Liver (tissue), 9 donors: ENCODE data around the gene KRT14. TPM values are rescaled to one million over a fixed set of nuclear protein-coding genes. Genes with fewer than 3 reads are reported as not detected.

Source experiments
- DNase-seq: peaks from one replicate; pipeline ENCODE4 v3.0.0-alpha.2; 2017; ENCODE audit warnings: low spot score
- H3K27ac ChIP-seq, 2 donors: one replicate each; pipeline ENCODE4 v1.7.0; 2013; ENCODE audit warnings: inconsistent platforms in 2 of 2, low read length in 2 of 2, control low read depth in 1 of 2, low read depth in 1 of 2, mild to moderate bottlenecking in 1 of 2
- H3K27me3 ChIP-seq, 4 donors: one replicate each; pipeline versions ENCODE4 v1.6.1 to v1.7.0; 2013; ENCODE audit warnings: low read length in 3 of 4, inconsistent platforms in 1 of 4, mild to moderate bottlenecking in 1 of 4, moderate library complexity in 1 of 4; ENCODE audit not compliant: control insufficient read depth in 4 of 4, insufficient read depth in 4 of 4
- H3K36me3 ChIP-seq, 4 donors: one replicate each; pipeline versions ENCODE4 v1.6.1 to v1.7.0; 2013; ENCODE audit warnings: low read length in 3 of 4, mild to moderate bottlenecking in 3 of 4, low read depth in 1 of 4, moderate library complexity in 1 of 4; ENCODE audit not compliant: control insufficient read depth in 4 of 4, insufficient read depth in 3 of 4
- H3K4me1 ChIP-seq, 4 donors: one replicate each; pipeline versions ENCODE4 v1.6.1 to v1.7.0; 2013; ENCODE audit warnings: low read length in 3 of 4, mild to moderate bottlenecking in 3 of 4, moderate library complexity in 1 of 4; ENCODE audit not compliant: control insufficient read depth in 4 of 4, insufficient read depth in 4 of 4
- H3K4me3 ChIP-seq, 3 donors: one replicate each; pipeline versions ENCODE4 v1.6.1 to v1.7.0; 2013; ENCODE audit warnings: low read length in 3 of 3, control low read depth in 1 of 3, low read depth in 1 of 3, mild to moderate bottlenecking in 1 of 3
- H3K9ac ChIP-seq, 2 donors: one replicate each; pipeline ENCODE4 v1.7.0; 2013; ENCODE audit warnings: low read length in 2 of 2, mild to moderate bottlenecking in 2 of 2, moderate library complexity in 2 of 2, control low read depth in 1 of 2, low read depth in 1 of 2
- H3K9me3 ChIP-seq, 4 donors: one replicate each; pipeline versions ENCODE4 v1.6.1 to v1.7.0; 2013; ENCODE audit warnings: low read length in 3 of 4; ENCODE audit not compliant: control insufficient read depth in 4 of 4
- EGR1 ChIP-seq, 2 donors: IDR thresholded peaks; 2 replicates each; pipeline ENCODE4 v1.6.1; 2016 to 2018; ENCODE audit warnings: antibody characterized with exemption in 2 of 2, low read depth in 2 of 2
- FOXA1 ChIP-seq: IDR thresholded peaks from 2 replicates; pipeline ENCODE4 v1.6.1; 2016; ENCODE audit warnings: antibody characterized with exemption
- GABPA ChIP-seq, 2 donors: IDR thresholded peaks in 1 of 2; conservative IDR thresholded peaks in 1 of 2; 2 replicates each; pipeline ENCODE4 v1.6.1; 2016; ENCODE audit warnings: antibody characterized with exemption in 2 of 2, mild to moderate bottlenecking in 1 of 2, moderate library complexity in 1 of 2
- HNF4G ChIP-seq: IDR thresholded peaks from 2 replicates; pipeline ENCODE4 v1.6.1; 2016; ENCODE audit warnings: antibody characterized with exemption
- JUND ChIP-seq, 2 donors: IDR thresholded peaks; 2 replicates each; pipeline ENCODE4 v1.6.1; 2016; ENCODE audit warnings: antibody characterized with exemption in 2 of 2
- NR2F2 ChIP-seq: IDR thresholded peaks from 2 replicates; pipeline ENCODE4 v1.6.1; 2016; ENCODE audit warnings: antibody characterized with exemption
- RAD21 ChIP-seq, 2 donors: IDR thresholded peaks; 2 replicates each; pipeline ENCODE4 v1.6.1; 2016; ENCODE audit warnings: antibody characterized with exemption in 2 of 2, mild to moderate bottlenecking in 2 of 2
- RXRA ChIP-seq, 2 donors: IDR thresholded peaks; 2 replicates each; pipeline ENCODE4 v1.6.1; 2017 to 2018; ENCODE audit warnings: antibody characterized with exemption in 2 of 2, mild to moderate bottlenecking in 1 of 2
- SP1 ChIP-seq: IDR thresholded peaks from 2 replicates; pipeline ENCODE4 v1.6.1; 2018; ENCODE audit warnings: antibody characterized with exemption, mild to moderate bottlenecking
- TAF1 ChIP-seq: conservative IDR thresholded peaks from 2 replicates; pipeline ENCODE4 v1.6.1; 2016; ENCODE audit warnings: antibody characterized with exemption, mild to moderate bottlenecking
- YY1 ChIP-seq: IDR thresholded peaks from 2 replicates; pipeline ENCODE4 v1.6.1; 2016; ENCODE audit warnings: antibody characterized with exemption, mild to moderate bottlenecking
- WGBS: extraction: QIAGEN DNeasy Blood & Tissue Kit; methylation state at CpG from one replicate; pipeline ENCODE4 v1.1.7; 2013; 5-methylcytosine and 5-hydroxymethylcytosine counted together
- polyA plus RNA-seq, 2 donors: library from polyadenylated mRNA; stranded (reverse) in 1 of 2; unstranded in 1 of 2; fragments of 200-250 nt in 1 of 2; fragments of >200 nt in 1 of 2; fragmentation: Nextera tagmentation in 1 of 2; extraction: Ambion mirVana in 1 of 2; gene quantifications; one replicate each; pipeline versions ENCODE4 v1.2.1 to v1.2.3, GENCODE V29; 2013 to 2015
- total RNA-seq, 2 donors: library from RNA; depleted of rRNA; stranded (reverse); fragments of >200 nt; gene quantifications; one replicate each; pipeline ENCODE4 v1.2.3, GENCODE V29; 2014
- TF ChIP-seq, protein P1 (sequence below): IDR thresholded peaks from 2 replicates; pipeline ENCODE4 v1.6.1; 2016; ENCODE audit warnings: antibody characterized with exemption, mild to moderate bottlenecking
- TF ChIP-seq, protein P2 (sequence below): IDR thresholded peaks from 2 replicates; pipeline ENCODE4 v1.6.1; 2016; ENCODE audit warnings: antibody characterized with exemption
- TF ChIP-seq, protein P3 (sequence below): IDR thresholded peaks from 2 replicates; pipeline ENCODE4 v1.6.1; 2016; ENCODE audit warnings: antibody characterized with exemption
- TF ChIP-seq, protein P4 (sequence below): IDR thresholded peaks from 2 replicates; pipeline ENCODE4 v1.6.1; 2016; ENCODE audit warnings: antibody characterized with exemption
- donor health status: healthy.
- donor health status: healthy.
- donor health status: healthy.
- donor health status: healthy.
- donor health status: healthy.

Gene KRT14
- total and polyA plus RNA-seq, 4 donors: not detected

DNA sequence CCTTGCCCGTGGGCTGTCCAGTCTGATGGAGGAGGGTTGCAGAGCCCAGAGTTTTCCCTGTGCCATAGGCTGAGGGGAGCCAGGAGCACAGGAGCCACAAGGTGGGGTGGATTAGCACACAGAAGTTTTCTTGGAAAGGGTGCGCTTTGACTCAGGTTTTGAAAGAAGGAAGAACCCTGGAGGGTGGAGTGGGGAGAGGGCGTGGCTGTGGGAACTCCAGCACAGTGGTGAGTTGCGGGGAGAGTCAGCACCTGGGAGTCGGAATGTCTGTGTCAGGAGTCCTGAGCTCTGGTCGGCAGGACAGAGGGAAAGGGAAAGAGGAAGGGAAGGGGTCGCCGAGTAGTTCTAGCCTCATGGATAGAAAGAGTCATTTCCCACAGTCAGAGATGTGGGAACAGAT lies 8.9 kb upstream of the KRT14 start:
- no peaks in the 10 kb centered on the region for H3K4me1 ChIP-seq
- H3K27ac ChIP-seq: no peak overlapping the region
- no peaks in the 10 kb centered on the region for H3K36me3 ChIP-seq
- no peak overlapping the region for H3K4me3 ChIP-seq
- peaks cover 0 to 3% (median 0%) of the 10 kb centered on the region in 4 donors for H3K27me3 ChIP-seq
- 70% methylated on average over 8 of the region's 8 CpGs for whole genome bisulfite sequencing
- TF ChIP-seq NR2F2 (no peak), SP1 (no peak), GABPA (IDR thresholded peaks at IDR 0.05 in 1 of 2, conservative IDR thresholded peaks at IDR 0.05 in 1 of 2) (no peak), HNF4G (no peak)
- DNase-seq: no peak
- no peak overlapping the region for H3K9ac ChIP-seq
- H3K9me3 ChIP-seq: no peaks in the 10 kb centered on the region

DNA sequence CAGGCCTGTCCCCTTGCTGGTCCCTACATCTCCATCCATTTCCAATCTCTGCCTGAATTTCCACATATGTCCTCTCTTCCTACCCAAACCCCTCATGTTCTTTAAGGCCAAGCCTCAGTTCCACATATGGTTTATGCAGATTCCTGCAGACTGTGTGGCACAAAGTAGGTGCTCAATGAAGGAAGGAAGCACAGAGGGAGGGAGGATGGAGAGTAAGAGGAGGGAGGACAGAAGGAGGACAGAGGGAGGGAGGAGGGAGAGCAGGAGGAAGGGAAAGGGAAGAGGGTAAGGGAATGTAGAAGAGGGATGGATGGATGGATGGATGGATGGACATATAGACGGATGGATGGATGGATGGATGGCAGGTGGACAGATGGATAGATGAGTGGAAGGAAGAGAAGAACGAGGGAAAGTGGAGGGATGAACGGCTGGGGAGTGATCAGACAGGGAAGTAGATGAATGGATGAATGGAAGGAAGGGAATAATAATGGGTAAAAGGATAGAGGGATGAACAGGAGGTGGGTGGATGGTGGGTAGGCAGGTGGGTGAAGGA lies 7.7 kb upstream of the KRT14 start:
- H3K9ac ChIP-seq: no peak overlapping the region
- no peak overlapping the region for H3K27ac ChIP-seq
- no peaks in the 10 kb centered on the region for H3K9me3 ChIP-seq
- H3K4me1 ChIP-seq: no peaks in the 10 kb centered on the region
- DNase-seq: no peak
- peaks cover 0 to 3% (median 0%) of the 10 kb centered on the region in 4 donors for H3K27me3 ChIP-seq
- H3K36me3 ChIP-seq: no peaks in the 10 kb centered on the region
- TF ChIP-seq HNF4G (no peak), YY1 (no peak), SP1 (no peak), NR2F2 (no peak), RXRA (IDR thresholded peaks at IDR 0.05) (no peak), EGR1 (IDR thresholded peaks at IDR 0.05; ENCODE audit: low read depth in 2 of 2) (no peak), JUND (IDR thresholded peaks at IDR 0.05) (no peak)
- TF ChIP-seq, protein P1, sequence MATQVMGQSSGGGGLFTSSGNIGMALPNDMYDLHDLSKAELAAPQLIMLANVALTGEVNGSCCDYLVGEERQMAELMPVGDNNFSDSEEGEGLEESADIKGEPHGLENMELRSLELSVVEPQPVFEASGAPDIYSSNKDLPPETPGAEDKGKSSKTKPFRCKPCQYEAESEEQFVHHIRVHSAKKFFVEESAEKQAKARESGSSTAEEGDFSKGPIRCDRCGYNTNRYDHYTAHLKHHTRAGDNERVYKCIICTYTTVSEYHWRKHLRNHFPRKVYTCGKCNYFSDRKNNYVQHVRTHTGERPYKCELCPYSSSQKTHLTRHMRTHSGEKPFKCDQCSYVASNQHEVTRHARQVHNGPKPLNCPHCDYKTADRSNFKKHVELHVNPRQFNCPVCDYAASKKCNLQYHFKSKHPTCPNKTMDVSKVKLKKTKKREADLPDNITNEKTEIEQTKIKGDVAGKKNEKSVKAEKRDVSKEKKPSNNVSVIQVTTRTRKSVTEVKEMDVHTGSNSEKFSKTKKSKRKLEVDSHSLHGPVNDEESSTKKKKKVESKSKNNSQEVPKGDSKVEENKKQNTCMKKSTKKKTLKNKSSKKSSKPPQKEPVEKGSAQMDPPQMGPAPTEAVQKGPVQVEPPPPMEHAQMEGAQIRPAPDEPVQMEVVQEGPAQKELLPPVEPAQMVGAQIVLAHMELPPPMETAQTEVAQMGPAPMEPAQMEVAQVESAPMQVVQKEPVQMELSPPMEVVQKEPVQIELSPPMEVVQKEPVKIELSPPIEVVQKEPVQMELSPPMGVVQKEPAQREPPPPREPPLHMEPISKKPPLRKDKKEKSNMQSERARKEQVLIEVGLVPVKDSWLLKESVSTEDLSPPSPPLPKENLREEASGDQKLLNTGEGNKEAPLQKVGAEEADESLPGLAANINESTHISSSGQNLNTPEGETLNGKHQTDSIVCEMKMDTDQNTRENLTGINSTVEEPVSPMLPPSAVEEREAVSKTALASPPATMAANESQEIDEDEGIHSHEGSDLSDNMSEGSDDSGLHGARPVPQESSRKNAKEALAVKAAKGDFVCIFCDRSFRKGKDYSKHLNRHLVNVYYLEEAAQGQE: no peak
- TF ChIP-seq, protein P2, sequence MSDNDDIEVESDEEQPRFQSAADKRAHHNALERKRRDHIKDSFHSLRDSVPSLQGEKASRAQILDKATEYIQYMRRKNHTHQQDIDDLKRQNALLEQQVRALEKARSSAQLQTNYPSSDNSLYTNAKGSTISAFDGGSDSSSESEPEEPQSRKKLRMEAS: no peak
- TF ChIP-seq, protein P3, sequence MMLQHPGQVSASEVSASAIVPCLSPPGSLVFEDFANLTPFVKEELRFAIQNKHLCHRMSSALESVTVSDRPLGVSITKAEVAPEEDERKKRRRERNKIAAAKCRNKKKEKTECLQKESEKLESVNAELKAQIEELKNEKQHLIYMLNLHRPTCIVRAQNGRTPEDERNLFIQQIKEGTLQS: no peak
- H3K4me3 ChIP-seq: no peak overlapping the region
- 56% methylated on average over 3 of the region's 3 CpGs for WGBS

DNA sequence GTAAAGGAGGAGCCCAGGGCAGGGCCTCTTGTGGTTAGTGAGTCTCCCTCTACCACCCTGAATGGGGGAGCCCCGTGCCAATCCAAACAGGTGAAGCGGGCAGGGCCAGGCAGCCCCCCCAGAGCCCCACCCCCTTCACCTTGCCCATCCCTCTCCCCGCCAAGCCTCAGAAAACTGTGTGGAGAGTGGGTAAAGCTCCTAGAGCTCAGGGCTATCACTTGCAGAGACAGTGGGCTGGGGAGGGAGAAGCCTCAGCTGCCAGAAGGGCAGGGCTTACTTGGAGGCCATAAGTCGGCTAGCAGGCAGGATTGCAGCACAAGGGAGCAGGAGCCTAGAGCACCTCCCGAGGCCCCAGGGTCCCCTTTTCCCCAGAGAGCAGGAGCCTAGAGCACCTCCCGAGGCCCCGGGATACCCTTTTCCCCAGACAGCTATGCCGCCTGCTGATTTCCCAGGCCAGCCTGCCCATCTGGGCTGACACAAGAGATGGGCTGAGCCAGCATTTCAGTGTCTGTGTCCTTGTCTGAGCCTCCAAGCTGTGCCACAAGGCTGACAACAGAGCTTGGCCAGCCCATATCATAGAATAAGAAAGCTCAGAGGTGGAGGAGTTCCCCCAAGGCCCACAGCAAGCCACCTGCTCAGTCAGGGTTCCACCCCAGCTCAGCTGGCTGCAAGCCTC lies 6.7 kb upstream of the KRT14 start:
- no peak overlapping the region for H3K27ac ChIP-seq
- peaks cover 0 to 3% (median 0%) of the 10 kb centered on the region in 4 donors for H3K27me3 ChIP-seq
- H3K4me3 ChIP-seq: no peak overlapping the region
- H3K36me3 ChIP-seq: no peaks in the 10 kb centered on the region
- H3K4me1 ChIP-seq: no peaks in the 10 kb centered on the region
- DNase-seq: no peak
- no peak overlapping the region for H3K9ac ChIP-seq
- no peaks in the 10 kb centered on the region for H3K9me3 ChIP-seq
- 79% methylated on average over 8 of the region's 8 CpGs for WGBS
- TF ChIP-seq GABPA (IDR thresholded peaks at IDR 0.05 in 1 of 2, conservative IDR thresholded peaks at IDR 0.05 in 1 of 2) (no peak), RAD21 (IDR thresholded peaks at IDR 0.05) (no peak), RXRA (IDR thresholded peaks at IDR 0.05) (no peak), FOXA1 (no peak), TAF1 (no peak), JUND (IDR thresholded peaks at IDR 0.05) (no peak)
- TF ChIP-seq, protein P4, sequence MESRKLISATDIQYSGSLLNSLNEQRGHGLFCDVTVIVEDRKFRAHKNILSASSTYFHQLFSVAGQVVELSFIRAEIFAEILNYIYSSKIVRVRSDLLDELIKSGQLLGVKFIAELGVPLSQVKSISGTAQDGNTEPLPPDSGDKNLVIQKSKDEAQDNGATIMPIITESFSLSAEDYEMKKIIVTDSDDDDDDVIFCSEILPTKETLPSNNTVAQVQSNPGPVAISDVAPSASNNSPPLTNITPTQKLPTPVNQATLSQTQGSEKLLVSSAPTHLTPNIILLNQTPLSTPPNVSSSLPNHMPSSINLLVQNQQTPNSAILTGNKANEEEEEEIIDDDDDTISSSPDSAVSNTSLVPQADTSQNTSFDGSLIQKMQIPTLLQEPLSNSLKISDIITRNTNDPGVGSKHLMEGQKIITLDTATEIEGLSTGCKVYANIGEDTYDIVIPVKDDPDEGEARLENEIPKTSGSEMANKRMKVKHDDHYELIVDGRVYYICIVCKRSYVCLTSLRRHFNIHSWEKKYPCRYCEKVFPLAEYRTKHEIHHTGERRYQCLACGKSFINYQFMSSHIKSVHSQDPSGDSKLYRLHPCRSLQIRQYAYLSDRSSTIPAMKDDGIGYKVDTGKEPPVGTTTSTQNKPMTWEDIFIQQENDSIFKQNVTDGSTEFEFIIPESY: no peak
- TF ChIP-seq, protein P1: no peak
- TF ChIP-seq, protein P2: no peak
